Sigmoid colon (tissue), 7 donors: ENCODE data around the gene ACACA. TPM values are rescaled to one million over a fixed set of nuclear protein-coding genes. Genes with fewer than 3 reads are reported as not detected.

Experiments
- DNase-seq: peaks from one replicate; pipeline ENCODE4 v3.0.0-alpha.2; 2019
- H3K27ac ChIP-seq, 4 donors: fragments of 200-600 bp; sonication (generic); one replicate each; pipeline ENCODE4 v1.5.1; 2016 to 2019; ENCODE audit warnings: mild to moderate bottlenecking in 1 of 4
- H3K27me3 ChIP-seq, 3 donors: fragments of 200-600 bp; sonication (generic); one replicate each; pipeline ENCODE4 v1.5.1; 2019; ENCODE audit warnings: mild to moderate bottlenecking in 1 of 3
- H3K36me3 ChIP-seq, 4 donors: fragments of 200-600 bp; sonication (generic); one replicate each; pipeline ENCODE4 v1.5.1; 2016 to 2019
- H3K4me1 ChIP-seq, 4 donors: fragments of 200-600 bp; sonication (generic); one replicate each; pipeline ENCODE4 v1.5.1; 2017 to 2019
- H3K4me3 ChIP-seq, 4 donors: fragments of 200-600 bp; sonication (generic); one replicate each; pipeline ENCODE4 v1.5.1; 2017 to 2019; ENCODE audit warnings: mild to moderate bottlenecking in 2 of 4, moderate library complexity in 1 of 4
- H3K9me3 ChIP-seq, 4 donors: fragments of 200-600 bp in 3 of 4; sonication (generic) in 3 of 4; one replicate each; pipeline versions ENCODE4 v1.5.1 to v1.6.1; 2013 to 2019
- EP300 ChIP-seq, 4 donors: sonication (generic); formaldehyde crosslinking; IDR thresholded peaks; one replicate each; pipeline ENCODE4 v1.6.1; 2017; ENCODE audit warnings: antibody characterized with exemption in 4 of 4
- POLR2A ChIP-seq, 2 donors: fragments of 450-650 bp; IDR thresholded peaks; one replicate each; pipeline ENCODE4 v1.6.1; 2016; ENCODE audit warnings: antibody characterized with exemption in 2 of 2, mild to moderate bottlenecking in 2 of 2, moderate library complexity in 2 of 2
- POLR2AphosphoS5 ChIP-seq, 4 donors: sonication (generic); formaldehyde crosslinking; IDR thresholded peaks; one replicate each; pipeline ENCODE4 v1.6.1; 2017; ENCODE audit warnings: antibody characterized with exemption in 4 of 4
- WGBS, 2 donors: extraction: QIAGEN DNeasy Blood & Tissue Kit; methylation state at CpG; one replicate each; pipeline ENCODE4 v1.1.7; 2013; 5-methylcytosine and 5-hydroxymethylcytosine counted together
- intact Hi-C: fragments of 100-400 bp; cut with DNase I; formaldehyde crosslinking; loops from one replicate; pipeline ENCODE4 v1.15.1; 2023
- polyA plus RNA-seq, 3 donors: library from polyadenylated mRNA; stranded (reverse); fragments of 200-250 nt; gene quantifications; one replicate each; pipeline ENCODE4 v1.2.3, GENCODE V29; 2013
- total RNA-seq, 4 donors: library from RNA; depleted of rRNA; stranded (reverse); fragments of >200 nt; gene quantifications; one replicate each; pipeline ENCODE4 v1.1.0, GENCODE V29; 2016
- TF ChIP-seq, protein P1 (sequence below), 4 experiments: fragments of 450-650 bp in 3 of 4; fragments of 200-600 bp in 1 of 4; IDR thresholded peaks; one replicate each; pipeline ENCODE4 v1.5.1; 2016 to 2019; ENCODE audit warnings: antibody characterized with exemption in 4 of 4, mild to moderate bottlenecking in 3 of 4, moderate library complexity in 2 of 4
- donor health status: healthy with polysubstance abuse.
- donor health status: Bipolar disorder and iron deficiency.
- donor health status: healthy.

Gene ACACA
- total and polyA plus RNA-seq, 7 donors = 10.8 to 38.9 (median 27.6) TPM

DNA sequence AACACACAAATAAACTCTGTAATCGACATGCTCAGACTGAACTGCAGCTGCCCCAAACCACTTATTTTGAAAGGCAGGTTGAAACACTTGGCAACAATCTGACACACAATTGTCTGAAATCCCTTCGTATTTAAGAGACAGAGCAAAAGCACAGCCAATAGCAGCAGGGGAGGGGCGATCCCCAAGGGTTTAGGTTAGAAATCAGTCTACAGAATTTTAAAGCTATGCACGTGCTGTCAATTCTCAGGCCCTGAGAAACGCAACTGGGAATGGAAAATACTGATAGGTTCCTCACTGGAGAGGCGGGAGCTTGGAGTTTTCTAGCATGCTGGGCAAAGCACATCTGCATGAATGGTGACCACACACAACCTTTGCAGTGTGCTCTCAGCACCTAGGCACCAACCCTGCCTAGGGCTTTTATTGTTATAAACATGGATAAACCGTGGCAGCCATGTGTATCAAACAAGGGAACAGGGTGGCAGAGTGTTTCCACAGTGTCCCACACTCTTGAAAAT is 289.9 kb downstream of the ACACA start:
- Histone ChIP-seq H3K9me3 (no peaks in the 10 kb centered on the region), H3K36me3 (peaks cover 0 to 36% (median 6%) of the 10 kb centered on the region in 4 donors), H3K4me3 (no peak overlapping the region), H3K27me3 (no peaks in the 10 kb centered on the region), H3K4me1 (no peaks in the 10 kb centered on the region), H3K27ac (no peak overlapping the region)
- DNase-seq = no peak
- WGBS, 2 donors = 88% methylated on average over 7 of the region's 7 CpGs
- intact Hi-C loops = no loop called here
- TF ChIP-seq EP300 (IDR thresholded peaks at IDR 0.05) = no peak
- TF ChIP-seq POLR2A (IDR thresholded peaks at IDR 0.05) = no peak
- no peak for TF ChIP-seq POLR2AphosphoS5 (IDR thresholded peaks at IDR 0.05)
- TF ChIP-seq, protein P1, sequence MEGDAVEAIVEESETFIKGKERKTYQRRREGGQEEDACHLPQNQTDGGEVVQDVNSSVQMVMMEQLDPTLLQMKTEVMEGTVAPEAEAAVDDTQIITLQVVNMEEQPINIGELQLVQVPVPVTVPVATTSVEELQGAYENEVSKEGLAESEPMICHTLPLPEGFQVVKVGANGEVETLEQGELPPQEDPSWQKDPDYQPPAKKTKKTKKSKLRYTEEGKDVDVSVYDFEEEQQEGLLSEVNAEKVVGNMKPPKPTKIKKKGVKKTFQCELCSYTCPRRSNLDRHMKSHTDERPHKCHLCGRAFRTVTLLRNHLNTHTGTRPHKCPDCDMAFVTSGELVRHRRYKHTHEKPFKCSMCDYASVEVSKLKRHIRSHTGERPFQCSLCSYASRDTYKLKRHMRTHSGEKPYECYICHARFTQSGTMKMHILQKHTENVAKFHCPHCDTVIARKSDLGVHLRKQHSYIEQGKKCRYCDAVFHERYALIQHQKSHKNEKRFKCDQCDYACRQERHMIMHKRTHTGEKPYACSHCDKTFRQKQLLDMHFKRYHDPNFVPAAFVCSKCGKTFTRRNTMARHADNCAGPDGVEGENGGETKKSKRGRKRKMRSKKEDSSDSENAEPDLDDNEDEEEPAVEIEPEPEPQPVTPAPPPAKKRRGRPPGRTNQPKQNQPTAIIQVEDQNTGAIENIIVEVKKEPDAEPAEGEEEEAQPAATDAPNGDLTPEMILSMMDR (IDR thresholded peaks at IDR 0.05) = no peak

DNA sequence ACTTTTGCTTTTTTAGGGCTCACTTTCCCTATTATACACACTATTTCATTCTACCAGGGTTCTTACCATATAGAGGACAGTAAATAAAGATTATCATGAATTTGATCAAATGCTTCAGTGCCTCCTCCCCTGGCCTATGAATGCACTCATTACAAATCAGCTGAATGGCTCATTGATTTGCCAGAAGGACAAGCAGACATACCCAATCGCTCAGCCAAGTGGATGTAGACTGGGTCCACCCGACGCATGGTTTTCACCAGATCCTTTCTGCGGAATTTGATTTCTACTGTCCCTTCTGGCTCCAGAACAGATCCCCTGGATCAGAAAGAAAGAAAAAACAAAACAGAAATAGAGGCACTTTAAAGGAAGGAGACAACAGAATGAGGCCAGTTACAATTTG is 295.3 kb downstream of the ACACA start:
- H3K36me3 ChIP-seq = peaks cover 0 to 44% (median 8%) of the 10 kb centered on the region in 4 donors
- WGBS, 2 donors = 97 to 98% methylated on average over 4 of the region's 4 CpGs

DNA sequence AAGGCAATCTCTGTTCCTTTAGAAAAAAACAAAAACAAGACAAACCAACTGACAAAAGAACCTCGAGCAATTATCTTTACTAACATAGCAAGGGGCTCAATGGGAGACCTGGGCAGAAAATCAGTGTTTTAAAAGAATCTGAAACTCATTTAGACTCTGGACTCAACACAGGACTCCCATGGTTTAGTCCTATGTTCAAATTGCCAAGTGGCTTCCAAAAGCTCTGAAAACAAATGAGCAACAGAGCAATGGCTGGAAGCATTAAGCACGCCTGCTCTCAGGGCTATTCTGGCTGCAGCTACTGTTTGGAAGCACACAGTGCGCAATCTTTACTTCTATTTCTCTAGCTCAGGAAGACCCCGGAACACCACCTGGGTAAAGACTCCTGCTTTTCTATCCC is 295.9 kb downstream of the ACACA start:
- DNase-seq = no peak
- Histone ChIP-seq H3K27ac (no peak overlapping the region), H3K9me3 (no peaks in the 10 kb centered on the region), H3K4me1 (peaks cover 0 to 11% (median 10%) of the 10 kb centered on the region in 4 donors), H3K4me3 (no peak overlapping the region), H3K27me3 (no peaks in the 10 kb centered on the region), H3K36me3 (peaks cover 0 to 44% (median 8%) of the 10 kb centered on the region in 4 donors)
- TF ChIP-seq POLR2AphosphoS5 (IDR thresholded peaks at IDR 0.05) = no peak
- TF ChIP-seq, protein P1 (IDR thresholded peaks at IDR 0.05) = no peak
- TF ChIP-seq POLR2A (IDR thresholded peaks at IDR 0.05) = no peak
- TF ChIP-seq EP300 (IDR thresholded peaks at IDR 0.05) = no peak
- intact Hi-C loops = no loop called here
- WGBS, 2 donors = 94 to 98% methylated on average over 4 of the region's 4 CpGs

More for the DNA sequence above, 295.3 kb downstream of the ACACA start:
- Histone ChIP-seq H3K27me3 (no peaks in the 10 kb centered on the region), H3K9me3 (no peaks in the 10 kb centered on the region), H3K4me1 (peaks cover 0 to 11% (median 10%) of the 10 kb centered on the region in 4 donors), H3K4me3 (no peak overlapping the region), H3K27ac (no peak overlapping the region)
- intact Hi-C loops = no loop called here
- no peak for DNase-seq
- no peak for TF ChIP-seq POLR2AphosphoS5 (IDR thresholded peaks at IDR 0.05)
- no peak for TF ChIP-seq EP300 (IDR thresholded peaks at IDR 0.05)
- no peak for TF ChIP-seq POLR2A (IDR thresholded peaks at IDR 0.05)
- TF ChIP-seq, protein P1 (IDR thresholded peaks at IDR 0.05) = no peak

DNA sequence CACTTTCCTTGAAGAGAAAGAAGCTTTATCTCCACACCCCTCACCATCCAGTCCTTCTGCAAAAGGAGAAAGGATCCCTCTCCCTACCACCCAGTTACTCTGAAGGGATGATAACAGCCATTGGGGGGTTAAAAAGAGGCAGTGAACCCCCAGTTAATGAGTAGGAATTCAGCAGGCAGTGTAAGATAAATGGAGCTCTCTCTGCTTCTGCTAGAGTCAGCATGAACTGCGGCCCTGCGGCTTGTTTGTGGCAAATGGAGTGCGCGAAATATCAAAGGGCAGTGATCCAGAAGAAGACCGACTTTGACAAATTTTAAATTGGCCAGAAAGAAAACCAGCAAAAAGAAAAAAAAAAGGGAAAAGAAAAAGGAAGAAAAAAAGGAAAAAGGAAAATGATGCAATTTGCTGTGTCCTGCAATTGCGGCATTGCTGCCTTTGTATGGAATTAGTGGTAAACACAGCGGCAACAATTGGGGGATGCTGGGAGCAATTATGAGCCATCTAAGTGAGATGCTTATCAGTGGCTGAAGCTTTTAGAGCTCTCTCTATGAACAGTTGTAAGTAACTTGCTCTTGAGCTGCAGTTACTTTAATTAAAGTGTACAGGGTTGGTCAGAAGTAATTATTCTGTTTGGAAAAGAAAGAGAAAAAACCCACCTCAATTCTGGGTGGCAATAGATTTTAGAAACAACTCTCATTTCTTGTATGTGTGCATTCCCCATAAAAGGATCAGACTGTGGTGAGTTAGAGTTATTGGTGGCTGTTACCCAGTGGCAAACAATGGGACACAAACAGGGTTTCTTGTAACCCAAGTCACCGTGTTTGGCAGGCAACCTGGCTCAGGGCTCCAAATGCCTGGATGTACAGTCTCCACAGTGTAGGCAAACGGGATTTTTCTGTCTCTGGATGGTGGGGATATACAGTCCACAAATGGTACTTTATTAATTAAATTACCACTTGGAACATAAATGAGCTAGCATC is 296.6 kb downstream of the ACACA start:
- H3K4me3 ChIP-seq = no peak overlapping the region
- H3K27me3 ChIP-seq = no peaks in the 10 kb centered on the region
- H3K9me3 ChIP-seq = no peaks in the 10 kb centered on the region
- H3K4me1 ChIP-seq = peaks cover 0 to 11% (median 10%) of the 10 kb centered on the region in 4 donors
- H3K27ac ChIP-seq = no peak overlapping the region
- TF ChIP-seq EP300 (IDR thresholded peaks at IDR 0.05) = no peak
- intact Hi-C loops = no loop called here
- DNase-seq = no peak
- 90 to 91% methylated on average over 9 of the region's 9 CpGs for whole genome bisulfite sequencing, 2 donors
- peaks cover 0 to 44% (median 8%) of the 10 kb centered on the region in 4 donors for H3K36me3 ChIP-seq

DNA sequence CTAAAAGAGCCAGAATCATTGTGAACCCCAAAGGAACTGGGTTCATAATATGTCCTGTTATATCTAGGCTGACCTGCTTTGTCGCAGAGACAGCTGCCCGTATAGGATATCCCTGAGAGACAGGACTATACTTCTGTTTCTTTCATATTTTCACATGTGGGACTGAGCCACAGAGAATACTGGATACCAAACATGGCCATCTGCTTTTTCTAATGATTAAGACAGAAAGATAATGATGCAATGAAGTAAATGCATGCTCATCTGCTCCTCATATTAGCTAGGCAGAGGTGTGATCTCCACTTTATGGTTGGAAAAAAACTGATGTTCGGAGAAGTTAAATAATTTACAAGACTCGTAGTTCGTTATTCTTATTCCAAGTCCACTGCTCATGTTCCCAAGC is 297.5 kb downstream of the ACACA start:
- WGBS, 2 donors = 96% methylated on average over 5 of the region's 5 CpGs
- H3K36me3 ChIP-seq = peaks cover 0 to 48% (median 8%) of the 10 kb centered on the region in 4 donors

More for the DNA sequence above, 297.5 kb downstream of the ACACA start:
- intact Hi-C loops = no loop called here
- DNase-seq = no peak
- no peaks in the 10 kb centered on the region for H3K9me3 ChIP-seq
- H3K4me1 ChIP-seq = peaks cover 0 to 11% (median 10%) of the 10 kb centered on the region in 4 donors
- no peaks in the 10 kb centered on the region for H3K27me3 ChIP-seq
- TF ChIP-seq, protein P1 (IDR thresholded peaks at IDR 0.05) = no peak
- TF ChIP-seq POLR2AphosphoS5 (IDR thresholded peaks at IDR 0.05) (no peak), EP300 (IDR thresholded peaks at IDR 0.05) (no peak), POLR2A (IDR thresholded peaks at IDR 0.05) (no peak)
- no peak overlapping the region for H3K4me3 ChIP-seq
- H3K27ac ChIP-seq = no peak overlapping the region
